Measurements from ENCODE around the gene TMEM69.
"Not testable (repeated sequence)": the region's sequence is repeated elsewhere in the genome, so short reads cannot be mapped to it uniquely, and the experiment has no call there.

Gene TMEM69

DNA sequence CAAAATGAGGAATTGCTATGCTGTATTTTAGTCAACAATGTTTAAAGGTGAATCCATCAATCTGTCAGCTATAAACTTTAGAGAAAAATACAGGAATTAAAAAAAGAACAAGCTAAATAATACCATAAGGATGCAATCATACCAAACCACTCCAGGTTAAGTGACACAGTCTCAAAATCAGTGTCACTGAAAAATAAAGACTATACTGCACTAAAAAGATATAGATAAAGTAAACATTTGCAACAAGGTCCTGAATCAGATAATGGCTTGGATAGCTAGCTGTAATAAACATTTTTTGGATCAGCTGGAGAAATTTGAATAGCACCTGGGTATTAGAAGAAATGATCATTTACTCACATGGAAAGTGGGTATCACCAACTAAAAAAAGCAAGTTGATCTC, 9.5 kb upstream of the TMEM69 start:
- DNase-seq, result no peak

DNA sequence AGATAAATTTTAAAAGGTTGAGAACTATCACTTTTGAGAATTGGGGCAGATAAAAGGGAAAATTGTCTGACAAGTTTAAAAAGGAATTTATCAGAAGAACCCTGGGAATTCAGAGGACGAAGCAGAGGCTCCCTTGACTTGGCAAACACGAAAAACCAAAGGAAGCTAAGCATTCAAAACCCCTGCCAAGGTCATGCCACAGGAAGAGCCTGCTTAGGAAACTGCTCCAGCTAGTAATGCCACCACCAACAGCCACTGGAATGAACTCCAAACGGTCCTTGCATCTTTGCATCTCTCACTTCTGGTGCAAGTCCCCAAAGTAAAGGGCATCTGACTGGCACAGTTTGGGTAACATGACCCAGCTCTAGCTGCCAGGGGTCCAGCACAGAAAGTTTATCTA, 8.9 kb upstream of the TMEM69 start:
- DNase-seq, result no peak

DNA sequence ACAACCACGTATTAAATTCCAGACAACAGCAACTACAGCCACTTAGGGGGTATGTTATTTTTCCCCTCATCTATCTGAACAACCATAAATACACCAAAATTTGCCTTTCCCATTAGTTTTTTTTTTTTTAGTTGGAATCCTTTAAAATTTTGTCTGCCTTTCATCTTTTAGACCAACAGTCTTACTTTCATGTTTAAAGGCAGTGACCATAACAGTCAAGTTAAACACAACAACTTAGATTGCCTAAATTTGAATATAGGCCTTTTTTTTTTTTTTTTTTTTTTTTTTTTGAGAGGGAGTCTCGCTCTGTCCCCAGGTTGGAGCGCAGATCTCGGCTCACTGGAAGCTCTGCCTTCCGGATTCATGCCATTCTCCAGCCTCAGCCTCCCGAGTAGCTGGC, 5.0 kb upstream of the TMEM69 start:
- DNase-seq, result no peak

DNA sequence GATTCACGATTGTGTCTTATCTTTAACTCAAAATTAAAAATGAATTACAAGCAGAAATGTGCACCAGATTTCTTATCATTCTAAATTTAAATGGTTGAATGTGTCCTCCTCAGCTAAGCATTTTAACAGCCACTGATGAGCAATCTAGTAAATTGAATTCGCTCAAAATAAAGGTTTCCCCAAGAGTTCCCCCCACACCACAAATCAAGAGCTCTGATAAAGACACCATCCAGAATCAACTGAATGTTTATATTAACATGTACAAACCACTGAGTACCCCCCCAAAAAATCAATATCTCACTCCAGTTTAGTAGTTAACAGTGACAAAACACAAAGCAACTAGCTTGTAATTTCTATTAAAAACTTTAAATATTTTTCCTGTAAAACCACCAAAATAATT, 3.6 kb upstream of the TMEM69 start:
- no peak for DNase-seq

DNA sequence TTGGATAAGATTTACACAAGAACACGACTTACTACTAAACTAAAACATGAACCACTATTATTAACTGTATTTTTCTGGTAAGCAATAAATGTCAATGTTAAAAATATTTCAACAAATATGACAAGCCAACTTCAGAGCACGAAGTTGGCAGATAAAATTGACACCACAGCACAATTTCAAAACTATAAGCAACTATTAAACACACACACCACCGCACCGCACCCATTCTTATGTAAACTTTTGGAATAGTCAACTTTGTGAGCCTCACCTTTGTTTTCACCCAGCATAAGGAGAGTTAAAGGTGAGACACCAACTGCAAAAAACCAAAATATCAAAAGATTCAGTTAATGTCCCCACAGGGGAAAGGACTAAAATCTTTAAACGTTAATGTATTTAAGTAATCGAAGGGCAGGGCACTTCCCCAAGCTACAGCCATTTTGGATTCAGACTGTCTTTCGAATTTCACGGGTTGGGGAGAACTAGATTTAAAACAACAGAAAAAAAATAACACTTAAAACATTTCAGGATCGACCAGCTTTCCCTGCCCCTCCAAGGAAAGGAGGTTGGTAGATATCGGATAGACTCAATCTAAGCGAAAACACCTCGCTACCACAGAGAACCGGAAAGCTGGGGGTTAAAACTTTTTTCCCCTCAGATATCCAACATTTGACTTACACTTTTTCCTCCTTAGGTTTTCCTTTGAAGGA, 2.5 kb upstream of the TMEM69 start:
- DNase-seq, result no peak

DNA sequence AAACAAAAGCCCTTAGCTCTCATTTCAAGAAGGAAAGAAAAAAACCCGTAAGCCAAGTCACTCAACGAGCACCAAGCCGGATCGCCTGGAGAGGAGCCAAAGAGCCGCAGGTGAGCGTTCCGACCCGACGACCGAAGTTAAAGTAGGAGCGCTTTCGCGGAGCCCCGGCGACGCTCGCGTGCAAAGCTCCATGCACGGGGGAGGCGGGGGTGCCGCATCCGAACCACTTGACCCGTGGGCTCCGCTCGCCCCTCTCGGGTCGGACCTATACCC, 2.0 kb upstream of the TMEM69 start:
- peak; percentile 64 for DNase-seq

DNA sequence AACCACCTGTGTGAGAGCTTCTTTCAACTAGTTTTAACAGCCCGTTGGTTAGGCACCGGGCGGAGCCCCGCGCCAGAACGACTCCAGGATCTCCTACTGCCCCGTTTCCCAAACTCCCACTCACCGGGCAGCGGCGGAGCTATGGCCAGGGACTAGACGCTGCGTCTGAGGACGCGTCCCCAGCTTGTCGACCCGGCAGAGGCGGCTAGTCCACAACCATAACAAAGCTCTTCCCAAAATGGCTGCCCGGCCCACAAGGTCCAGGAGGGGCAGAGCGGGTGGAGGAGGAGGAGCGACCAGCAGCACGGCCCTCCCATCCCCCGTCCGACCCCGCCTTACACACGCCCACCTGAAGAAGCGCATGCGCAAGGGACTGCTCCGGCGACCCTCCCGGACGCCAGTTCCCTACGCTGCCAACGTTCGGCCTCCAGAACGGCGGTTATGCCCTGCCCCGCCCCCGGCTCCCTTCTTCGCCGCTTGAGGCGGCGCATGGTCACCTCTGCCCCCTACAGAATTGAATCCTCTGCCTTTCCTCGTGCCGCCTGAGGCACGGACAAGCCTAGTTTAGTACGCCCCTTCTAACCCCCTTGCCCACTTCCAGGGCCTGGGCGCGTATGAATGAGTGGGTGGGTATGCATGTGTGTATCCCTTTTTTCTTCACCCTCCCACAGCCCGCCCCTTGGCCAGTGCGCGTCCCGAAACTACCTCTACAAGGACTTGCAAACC, 1.5 kb upstream of the TMEM69 start, which contains the start of gene GPBP1L1:
Gene GPBP1L1, minus strand, starts transcription at position 246 of the 726 bp plus-strand sequence. CDS start 27,446 bp downstream, outside the sequence.
- DNase-seq, result peak; percentile 96

DNA sequence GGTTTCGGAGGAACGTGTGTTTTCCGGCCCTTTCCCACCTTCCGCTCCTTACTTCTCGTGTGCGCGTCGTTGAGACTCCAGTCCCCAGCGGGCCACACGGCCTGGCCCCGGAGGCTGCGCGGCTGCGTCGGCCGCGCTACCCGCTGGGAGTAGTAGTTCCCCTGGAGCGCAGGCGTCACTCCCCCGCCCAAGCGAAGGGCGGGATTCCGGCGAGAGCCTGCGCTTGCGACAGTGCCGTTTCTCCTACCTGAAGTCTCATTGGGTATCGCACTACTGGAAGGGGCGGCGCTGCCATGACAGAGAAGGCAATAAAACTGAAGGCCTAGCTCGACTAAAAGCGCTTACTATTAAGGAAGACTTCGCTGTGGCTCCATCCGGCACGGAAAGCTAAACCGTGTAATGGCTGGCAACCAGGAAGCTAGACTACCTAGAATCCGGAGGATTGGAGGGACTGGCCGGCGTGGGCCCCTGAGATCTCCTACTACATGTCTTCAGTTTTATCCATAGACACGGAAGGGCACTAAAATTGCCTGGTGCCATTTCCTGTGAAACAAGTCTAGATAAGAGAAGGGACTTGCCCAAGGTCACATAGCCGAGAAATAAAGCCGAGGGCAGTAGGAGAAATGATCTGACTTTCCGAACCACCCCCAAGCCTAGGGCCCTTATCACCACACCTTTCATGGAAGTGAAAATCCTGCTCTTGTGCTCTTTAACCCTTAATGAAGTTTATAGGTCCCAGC, 797 bp upstream of the TMEM69 start:
- peak; percentile 93 for DNase-seq

DNA sequence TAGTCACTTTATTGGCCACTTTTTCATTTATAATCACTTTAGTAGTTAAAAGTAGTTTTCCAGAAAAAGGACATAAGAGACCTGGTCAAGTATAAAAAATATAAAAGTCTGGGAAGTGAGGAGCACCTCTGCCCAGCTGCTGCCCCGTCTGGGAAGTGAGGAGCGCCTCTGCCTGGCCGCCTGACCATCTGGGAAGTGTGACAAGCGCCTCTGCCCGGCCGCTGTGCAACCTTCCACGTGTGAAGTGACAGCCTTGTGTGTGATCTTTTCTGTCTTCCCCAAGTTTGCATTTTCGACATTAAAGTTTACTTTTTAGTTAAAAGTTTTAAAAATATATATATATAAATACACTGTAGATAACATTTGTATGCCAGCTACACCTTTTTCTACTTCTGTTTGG, 5.8 kb downstream of the TMEM69 start:
- not testable (repeated sequence) for DNase-seq

DNA sequence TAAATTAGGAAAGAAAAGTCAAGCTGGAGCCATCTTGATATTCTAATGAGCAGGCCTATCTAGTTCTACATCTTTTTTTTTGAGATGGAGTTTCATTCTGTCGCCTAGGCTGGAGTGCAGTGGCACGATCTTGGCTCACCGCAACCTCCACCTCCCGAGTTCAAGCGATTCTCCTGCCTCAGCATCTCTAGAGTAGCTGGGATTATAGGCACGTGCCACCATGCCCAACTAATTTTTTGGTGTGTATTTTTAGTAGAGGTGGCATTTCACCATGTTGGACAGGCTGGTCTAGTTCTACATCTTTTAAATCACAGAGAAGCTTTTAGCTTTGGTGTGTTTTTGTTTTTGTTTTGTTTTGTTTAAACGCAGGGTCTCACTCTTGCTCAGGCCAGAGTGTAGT, 6.8 kb downstream of the TMEM69 start:
- no peak for DNase-seq

DNA sequence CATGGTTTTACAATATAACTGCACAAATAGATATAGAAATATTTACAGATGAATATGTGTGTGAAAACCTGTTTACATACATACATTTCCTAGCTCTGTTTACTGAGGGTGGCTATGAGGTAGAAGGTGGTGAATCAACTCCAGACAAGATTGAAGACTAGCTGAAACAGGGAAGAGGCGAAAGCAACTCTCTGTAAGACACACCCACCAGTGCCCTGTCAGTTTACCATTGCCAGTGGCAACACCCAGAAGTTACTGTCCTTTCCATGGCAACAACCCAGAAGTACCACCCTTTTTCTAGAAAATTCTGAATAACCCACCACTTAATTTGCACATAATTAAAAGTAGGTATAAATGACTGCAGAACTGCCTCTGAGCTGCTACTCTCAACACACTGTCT, 16.7 kb downstream of the TMEM69 start:
- no peak for DNase-seq

DNA sequence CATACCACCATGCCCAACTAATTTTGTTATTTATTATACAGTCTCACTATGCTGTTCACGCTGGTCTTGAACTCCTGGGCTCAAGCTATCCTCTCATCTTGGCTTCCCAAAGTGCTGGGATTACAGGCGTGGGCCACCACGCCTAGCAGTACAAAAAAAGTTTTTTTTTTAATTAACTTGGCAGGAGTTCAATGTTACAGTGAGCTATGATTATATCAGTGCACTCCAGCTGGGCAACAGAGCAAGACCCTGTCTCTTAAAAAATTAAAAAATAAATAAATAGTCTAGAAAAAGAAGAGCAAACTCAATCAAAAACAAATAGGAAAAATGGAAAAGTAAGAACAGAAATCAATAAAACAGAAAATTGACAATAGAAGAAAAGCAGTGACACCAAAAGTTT, 25.7 kb downstream of the TMEM69 start:
- no peak for DNase-seq

DNA sequence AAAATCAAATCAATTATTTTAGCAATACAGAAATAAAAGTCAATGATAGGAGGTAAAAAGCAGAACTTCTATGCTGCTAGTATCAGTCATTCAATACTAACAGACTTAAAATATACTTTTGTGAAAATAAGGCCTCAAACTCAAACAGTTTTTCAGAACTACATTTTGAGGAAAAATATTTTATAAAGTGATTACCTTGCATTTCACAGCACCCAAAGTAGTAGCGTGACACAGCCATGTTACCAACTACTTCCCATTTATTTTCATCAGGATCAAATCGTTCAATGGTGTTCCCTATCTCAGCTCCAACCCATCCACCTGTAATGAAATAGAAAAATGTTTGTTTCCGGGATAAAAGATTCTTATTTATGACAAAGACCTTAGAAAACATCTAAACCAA, 28.7 kb downstream of the TMEM69 start:
- DNase-seq, result no peak

DNA sequence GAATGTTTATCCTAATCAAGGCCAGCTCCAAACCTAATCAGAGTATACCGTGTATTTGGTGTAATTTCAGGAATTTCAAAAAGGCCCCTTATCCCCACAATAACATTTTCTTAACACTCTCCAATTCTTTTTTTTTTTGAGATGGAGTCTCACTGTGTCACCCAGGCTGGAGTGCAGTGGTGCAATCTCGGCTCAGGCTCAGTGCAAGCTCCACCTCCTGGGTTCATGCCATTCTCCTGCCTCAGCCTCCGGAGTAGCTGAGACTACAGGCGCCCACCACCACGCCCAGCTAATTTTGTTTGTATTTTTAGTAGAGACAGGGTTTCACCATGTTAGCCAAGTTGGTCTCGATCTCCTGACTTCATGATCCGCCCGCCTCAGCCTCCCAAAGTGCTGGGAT, 29.4 kb downstream of the TMEM69 start:
- not testable (repeated sequence) for DNase-seq

DNA sequence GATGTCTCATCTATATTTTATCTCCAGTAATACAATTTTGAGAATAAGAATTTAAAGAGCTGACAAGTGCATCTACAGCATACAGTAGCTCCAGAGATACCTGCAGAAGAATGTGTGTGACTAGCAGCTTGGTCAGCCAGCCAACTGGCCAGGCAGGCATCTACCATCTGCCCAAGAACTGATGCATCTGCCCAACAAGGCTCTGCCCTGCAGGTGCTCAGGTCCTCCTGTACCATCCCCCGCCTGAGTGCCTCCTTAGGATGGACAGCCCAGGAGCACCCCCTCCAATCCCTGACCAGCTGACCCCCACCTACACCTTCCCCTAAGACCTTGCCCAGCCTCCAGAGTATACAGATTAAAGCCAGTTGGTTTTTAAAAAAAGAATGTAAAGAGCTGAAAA, 30.3 kb downstream of the TMEM69 start:
- no peak for DNase-seq

DNA sequence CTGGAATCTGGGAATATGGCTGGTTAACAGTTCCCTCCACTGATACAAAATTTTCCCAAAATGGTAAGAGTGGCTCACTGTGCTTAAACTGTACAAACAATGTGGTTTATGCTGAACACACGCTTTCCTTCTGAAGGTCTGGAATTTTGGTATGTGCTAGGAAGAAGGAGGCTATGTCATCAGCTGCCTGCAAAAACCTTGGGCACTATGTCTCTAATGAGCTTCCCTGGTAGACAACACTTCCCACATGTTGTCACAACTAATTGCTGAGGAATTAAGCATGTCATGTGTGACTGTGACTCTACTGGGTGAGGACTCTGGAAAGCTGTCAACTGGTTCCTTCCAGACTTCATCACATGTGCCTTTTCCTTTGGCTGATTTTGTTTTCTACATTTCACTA, 33.2 kb downstream of the TMEM69 start:
- DNase-seq, result no peak

DNA sequence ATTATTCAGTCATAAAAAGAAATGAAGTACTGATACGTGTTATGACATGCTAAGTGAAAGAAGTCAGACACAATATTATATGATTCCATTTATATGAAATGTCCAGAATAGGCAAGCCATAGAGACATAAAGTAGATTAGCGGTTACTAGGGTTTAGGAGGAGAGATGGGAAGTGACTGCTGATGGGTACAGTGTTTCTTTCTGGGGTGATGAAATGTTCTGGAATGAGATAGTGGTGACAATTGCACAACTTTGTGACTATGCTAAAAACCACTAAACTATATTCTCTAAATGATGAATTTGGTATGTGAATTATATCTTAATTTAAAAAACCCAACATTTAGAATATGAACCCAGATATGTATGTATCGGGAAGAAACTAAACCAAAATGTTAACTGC, 34.8 kb downstream of the TMEM69 start:
- no peak for DNase-seq

DNA sequence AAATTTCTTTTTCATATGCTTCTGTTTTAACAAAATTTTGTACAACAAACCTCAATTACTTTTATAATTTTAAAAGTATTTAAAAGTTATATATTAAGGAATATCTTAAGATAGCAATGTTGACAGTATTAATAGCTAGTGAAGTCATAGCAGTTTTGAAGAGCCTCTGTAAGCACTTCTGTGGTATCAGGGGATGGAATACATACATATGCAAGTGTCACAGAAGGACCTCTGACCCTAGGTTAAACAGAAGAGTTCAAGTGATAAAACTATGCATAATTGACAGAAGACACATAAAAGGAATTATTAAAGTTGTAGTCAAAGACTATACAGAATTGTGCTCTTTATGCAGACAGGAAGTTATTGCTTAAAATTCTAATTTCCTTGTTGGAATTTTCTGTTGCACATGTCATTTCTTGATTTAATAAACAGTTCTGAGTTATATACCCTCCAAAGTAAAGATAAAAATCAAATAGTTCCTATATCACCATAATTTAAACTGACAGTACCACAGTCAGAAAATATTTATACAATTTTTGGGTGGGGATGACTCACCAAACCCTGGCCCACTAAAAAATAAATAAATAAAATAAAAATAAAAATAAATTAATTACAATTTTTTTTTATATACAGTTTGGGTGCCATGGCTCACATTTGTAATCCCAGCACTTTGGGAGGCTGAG, 35.4 kb downstream of the TMEM69 start:
- no peak for DNase-seq

DNA sequence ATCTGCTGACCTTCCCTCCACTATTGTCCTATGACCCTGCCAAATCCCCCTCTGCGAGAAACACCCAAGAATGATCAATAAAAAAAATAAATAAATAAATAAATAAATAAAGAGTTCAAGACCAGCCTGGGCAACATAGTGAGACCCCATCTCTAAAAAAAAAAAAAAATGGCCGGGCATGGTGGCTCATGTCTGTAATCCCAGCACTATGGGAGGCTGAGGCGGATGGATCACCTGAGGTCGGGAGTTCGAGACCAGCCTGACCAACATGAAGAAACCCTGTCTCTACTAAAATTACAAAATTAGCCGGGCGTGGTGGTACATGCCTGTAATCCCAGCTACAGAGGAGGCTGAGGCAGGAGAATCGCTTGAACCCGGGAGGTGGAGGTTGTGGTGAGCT, 38.0 kb downstream of the TMEM69 start:
- not testable (repeated sequence) for DNase-seq

DNA sequence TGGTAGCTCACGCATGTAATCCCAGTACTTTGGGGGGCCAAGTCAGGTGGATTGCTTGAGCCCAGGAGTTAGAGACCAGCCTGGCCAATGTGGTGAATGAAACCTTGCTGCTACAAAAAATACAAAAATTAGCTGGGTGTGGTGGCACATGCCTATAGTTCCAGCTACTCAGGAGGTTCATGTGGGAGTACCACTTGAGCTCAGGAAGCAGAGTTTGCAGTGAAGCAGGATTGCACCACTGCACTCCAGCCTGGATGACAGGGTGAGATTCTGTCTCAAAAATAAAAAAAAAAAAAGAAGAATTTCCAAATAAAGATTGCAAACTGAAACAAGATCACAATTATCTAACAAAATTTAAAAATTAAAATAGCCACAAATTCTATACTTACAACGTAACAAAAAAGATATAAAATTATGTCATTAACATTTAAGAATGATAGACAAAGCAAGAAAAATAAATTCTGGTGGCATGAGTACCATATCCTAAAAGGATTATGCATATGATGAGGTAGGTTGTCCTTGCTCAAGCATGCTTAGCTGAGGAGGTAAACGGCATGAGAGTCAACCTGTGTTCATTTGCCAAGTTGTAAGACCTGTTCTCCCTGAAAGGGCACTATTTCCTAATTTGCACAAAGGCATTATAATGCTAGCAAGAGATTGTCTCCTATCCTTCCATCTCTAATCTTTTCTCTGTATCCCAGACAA, 42.2 kb downstream of the TMEM69 start:
- no peak for DNase-seq

DNA sequence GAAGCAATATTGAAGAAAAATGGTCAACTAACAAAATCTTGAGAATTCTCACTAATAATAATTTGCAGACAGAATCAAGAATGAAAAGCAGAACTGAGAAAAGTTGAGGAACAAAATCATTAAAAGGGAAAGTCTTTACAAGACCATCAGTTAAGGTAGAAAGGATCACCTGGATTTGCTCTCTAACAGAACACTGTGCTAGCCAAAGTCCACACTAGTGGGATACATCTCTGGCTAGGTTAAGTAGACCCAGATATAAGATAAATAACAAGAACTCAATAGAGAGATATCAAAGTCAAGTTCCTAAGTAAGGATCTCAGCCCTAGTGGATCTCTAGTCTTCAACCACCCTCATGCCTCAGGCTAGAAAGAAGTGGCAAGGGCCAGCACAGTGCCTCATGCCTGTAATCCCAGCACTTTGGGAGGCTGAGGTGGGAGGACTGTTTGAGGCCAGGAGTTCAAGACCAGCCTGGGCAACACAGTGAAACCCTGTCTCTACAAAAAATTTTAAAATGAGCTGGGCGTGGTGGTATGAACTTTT, 42.9 kb downstream of the TMEM69 start:
- no peak for DNase-seq

DNA sequence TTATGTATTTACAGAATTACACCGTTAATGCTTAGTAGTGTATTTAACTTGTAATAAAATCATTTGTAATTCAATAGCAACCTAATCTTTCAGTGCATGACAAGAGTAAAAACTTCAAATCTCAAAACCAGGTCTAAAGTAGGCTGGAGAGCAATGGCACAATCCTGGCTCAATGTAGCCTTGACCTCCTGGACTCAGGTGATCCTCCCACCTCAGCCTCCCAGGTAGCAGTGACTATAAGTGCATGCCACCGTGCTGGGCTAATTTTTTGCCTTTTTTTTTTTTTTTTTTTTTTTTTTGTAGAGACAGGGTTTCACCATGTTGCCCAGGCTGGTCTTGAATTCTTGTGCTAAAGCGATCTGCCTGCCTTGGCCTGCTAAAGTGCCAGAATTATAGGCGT, 51.2 kb downstream of the TMEM69 start:
- DNase-seq, result no peak
